Endodermal cell (in vitro differentiated cells): ENCODE data around the gene SLC4A1. TPM values are rescaled to one million over a fixed set of nuclear protein-coding genes. Genes with fewer than 3 reads are reported as not detected.

Experiments
- DNase-seq: peaks from one replicate; pipeline ENCODE4 v3.0.0-alpha.2; 2017
- H3K27ac ChIP-seq: 2 replicates; pipeline ENCODE4 v1.5.1; 2013; ENCODE audit warnings: mild to moderate bottlenecking, low read depth, low read length, moderate library complexity
- H3K27me3 ChIP-seq: 2 replicates; pipeline ENCODE4 v1.6.1; 2013; ENCODE audit warnings: mild to moderate bottlenecking, low read length, moderate library complexity; ENCODE audit not compliant: insufficient read depth, control insufficient read depth, poor library complexity, severe bottlenecking
- H3K36me3 ChIP-seq: 2 replicates; pipeline ENCODE4 v1.7.0; 2013; ENCODE audit warnings: mild to moderate bottlenecking, low read length, moderate library complexity; ENCODE audit not compliant: control insufficient read depth, insufficient read depth
- H3K4me1 ChIP-seq: one replicate; pipeline ENCODE4 v1.7.0; 2013; ENCODE audit warnings: low read length; ENCODE audit not compliant: control insufficient read depth, insufficient read depth
- H3K4me3 ChIP-seq: 2 replicates; pipeline ENCODE4 v1.5.1; 2013; ENCODE audit warnings: mild to moderate bottlenecking, low read length, moderate library complexity
- H3K9ac ChIP-seq: 2 replicates; pipeline ENCODE4 v1.6.1; 2013; ENCODE audit warnings: mild to moderate bottlenecking, low read length, moderate library complexity; ENCODE audit not compliant: poor library complexity, severe bottlenecking; ENCODE audit errors: extremely low read depth
- H3K9me3 ChIP-seq: 2 replicates; pipeline ENCODE4 v1.6.1; 2013; ENCODE audit warnings: mild to moderate bottlenecking, low read length, moderate library complexity; ENCODE audit not compliant: control insufficient read depth
- H3K27ac Mint-ChIP-seq: 2 replicates; pipeline ENCODE4 v1.8.0; 2020; ENCODE audit warnings: mixed read lengths
- H3K27me3 Mint-ChIP-seq: 2 replicates; pipeline ENCODE4 v1.8.0; 2021; ENCODE audit warnings: mild to moderate bottlenecking, mixed read lengths; ENCODE audit not compliant: insufficient read depth
- H3K36me3 Mint-ChIP-seq: 2 replicates; pipeline ENCODE4 v1.8.0; 2020; ENCODE audit warnings: low read depth, mixed read lengths
- H3K4me1 Mint-ChIP-seq: 2 replicates; pipeline ENCODE4 v1.8.0; 2020; ENCODE audit warnings: mixed read lengths
- H3K4me3 Mint-ChIP-seq: 2 replicates; pipeline ENCODE4 v1.8.0; 2020; ENCODE audit warnings: mild to moderate bottlenecking, moderate library complexity, mixed read lengths
- H3K9me3 Mint-ChIP-seq: 2 replicates; pipeline ENCODE4 v1.8.0; 2020; ENCODE audit warnings: mild to moderate bottlenecking, mixed read lengths
- WGBS, 2 experiments: methylation state at CpG; one replicate each; pipeline versions ENCODE4 v1.1.5 to v1.1.7; 2013; ENCODE audit warnings: missing lambda C conversion rate in 2 of 2, mixed read lengths in 1 of 2; ENCODE audit not compliant: insufficient coverage in 1 of 2, insufficient read length in 1 of 2; 5-methylcytosine and 5-hydroxymethylcytosine counted together
- total RNA-seq, 2 donors: library from RNA; stranded (reverse); fragmentation: NEBNext Ultra II Directional in 1 of 2; extraction: Animal tissue kit (Norgen Biotek cat#: 25700) in 1 of 2; gene quantifications; 2 replicates in 1 of 2; 3 replicates in 1 of 2; pipeline ENCODE4 v1.2.1, GENCODE V29; 2021
- TF ChIP-seq, protein P1 (sequence below): fragments of 200-600 bp; sonication (generic); conservative IDR thresholded peaks from 2 replicates; pipeline ENCODE4 v1.5.0; 2021; ENCODE audit warnings: antibody characterized with exemption, mild to moderate bottlenecking

Gene SLC4A1
- total RNA-seq, 2 donors from 2014 or later = 0.04 TPM; not detected in 1

DNA sequence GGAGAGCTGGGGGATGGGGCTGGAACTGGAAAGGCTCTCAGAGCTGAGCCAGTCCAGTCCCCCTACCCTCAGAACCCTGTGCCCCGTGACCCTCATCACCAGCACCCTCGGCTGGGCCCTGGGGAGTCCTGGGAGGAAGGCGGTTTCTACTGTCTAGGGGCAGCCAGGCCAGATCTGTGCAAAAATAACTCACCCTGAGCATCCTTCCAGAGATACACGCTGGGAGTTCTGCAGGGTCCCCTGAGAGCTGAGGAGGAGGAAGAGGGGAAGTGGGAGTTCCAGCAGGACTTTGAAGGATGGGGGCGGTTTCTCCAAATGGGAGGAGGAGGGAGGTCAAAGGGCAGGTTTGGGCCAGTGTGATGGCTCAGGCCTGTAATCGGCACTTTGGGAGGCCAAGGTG is 5.0 kb upstream of the SLC4A1 start:
- no peak overlapping the region for H3K4me3 ChIP-seq
- H3K27ac ChIP-seq = no peak overlapping the region
- H3K27me3 Mint-ChIP-seq = peaks cover 3% of the 10 kb centered on the region
- H3K4me3 Mint-ChIP-seq = no peak overlapping the region
- H3K4me1 Mint-ChIP-seq = peaks cover 17% of the 10 kb centered on the region
- H3K4me1 ChIP-seq = peaks cover 3% of the 10 kb centered on the region
- no peak for DNase-seq
- TF ChIP-seq, protein P1, sequence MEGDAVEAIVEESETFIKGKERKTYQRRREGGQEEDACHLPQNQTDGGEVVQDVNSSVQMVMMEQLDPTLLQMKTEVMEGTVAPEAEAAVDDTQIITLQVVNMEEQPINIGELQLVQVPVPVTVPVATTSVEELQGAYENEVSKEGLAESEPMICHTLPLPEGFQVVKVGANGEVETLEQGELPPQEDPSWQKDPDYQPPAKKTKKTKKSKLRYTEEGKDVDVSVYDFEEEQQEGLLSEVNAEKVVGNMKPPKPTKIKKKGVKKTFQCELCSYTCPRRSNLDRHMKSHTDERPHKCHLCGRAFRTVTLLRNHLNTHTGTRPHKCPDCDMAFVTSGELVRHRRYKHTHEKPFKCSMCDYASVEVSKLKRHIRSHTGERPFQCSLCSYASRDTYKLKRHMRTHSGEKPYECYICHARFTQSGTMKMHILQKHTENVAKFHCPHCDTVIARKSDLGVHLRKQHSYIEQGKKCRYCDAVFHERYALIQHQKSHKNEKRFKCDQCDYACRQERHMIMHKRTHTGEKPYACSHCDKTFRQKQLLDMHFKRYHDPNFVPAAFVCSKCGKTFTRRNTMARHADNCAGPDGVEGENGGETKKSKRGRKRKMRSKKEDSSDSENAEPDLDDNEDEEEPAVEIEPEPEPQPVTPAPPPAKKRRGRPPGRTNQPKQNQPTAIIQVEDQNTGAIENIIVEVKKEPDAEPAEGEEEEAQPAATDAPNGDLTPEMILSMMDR = no peak
- no peaks in the 10 kb centered on the region for H3K36me3 ChIP-seq
- no peaks in the 10 kb centered on the region for H3K9me3 ChIP-seq
- H3K27me3 ChIP-seq = no peaks in the 10 kb centered on the region
- no peaks in the 10 kb centered on the region for H3K36me3 Mint-ChIP-seq
- 82 to 88% methylated on average over 2 to 6 of the region's 6 CpGs for WGBS, 2 experiments
- no peak overlapping the region for H3K9ac ChIP-seq
- no peak overlapping the region for H3K27ac Mint-ChIP-seq
- H3K9me3 Mint-ChIP-seq = no peaks in the 10 kb centered on the region

DNA sequence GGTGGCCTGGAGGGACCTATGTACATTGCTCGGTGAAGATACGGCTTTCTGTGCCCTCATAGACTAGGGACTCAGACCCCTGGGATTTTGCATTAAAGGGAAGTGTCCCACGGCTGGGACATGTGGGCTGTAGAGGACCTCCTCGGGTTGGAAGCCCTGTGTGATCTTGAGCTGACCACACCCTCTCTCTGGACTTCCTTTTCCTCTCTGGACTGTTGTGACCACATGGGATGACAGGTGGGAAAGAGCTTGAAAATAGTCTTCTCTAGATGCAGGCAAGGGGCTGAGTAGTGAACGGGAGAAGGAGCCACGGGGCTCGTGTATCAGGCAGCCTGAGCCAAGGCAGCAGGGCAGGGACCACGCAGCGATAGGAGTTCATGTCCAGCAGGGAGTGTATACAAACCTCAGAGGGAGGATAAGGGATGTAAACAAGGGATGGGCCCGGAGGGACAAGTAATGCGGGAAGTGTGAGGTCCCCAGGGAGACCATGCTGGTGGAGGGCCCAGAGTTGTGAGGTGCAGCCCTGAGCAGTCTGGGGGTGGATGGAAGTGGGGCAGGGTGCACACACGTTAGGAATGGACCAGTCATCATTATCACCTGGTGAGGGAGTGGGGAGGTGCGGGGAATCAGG is 4.5 kb upstream of the SLC4A1 start:
- H3K36me3 ChIP-seq = no peaks in the 10 kb centered on the region
- peaks cover 3% of the 10 kb centered on the region for H3K4me1 ChIP-seq
- DNase-seq = no peak
- no peak overlapping the region for H3K27ac ChIP-seq
- Mint-ChIP-seq H3K27me3 (peaks cover 3% of the 10 kb centered on the region), H3K4me3 (no peak overlapping the region), H3K4me1 (peaks cover 17% of the 10 kb centered on the region), H3K9me3 (no peaks in the 10 kb centered on the region), H3K27ac (no peak overlapping the region), H3K36me3 (no peaks in the 10 kb centered on the region)
- TF ChIP-seq, protein P1 = no peak
- no peaks in the 10 kb centered on the region for H3K27me3 ChIP-seq
- 74 to 87% methylated on average over 9 to 13 of the region's 13 CpGs for WGBS, 2 experiments
- no peak overlapping the region for H3K4me3 ChIP-seq
- H3K9me3 ChIP-seq = no peaks in the 10 kb centered on the region
- no peak overlapping the region for H3K9ac ChIP-seq

DNA sequence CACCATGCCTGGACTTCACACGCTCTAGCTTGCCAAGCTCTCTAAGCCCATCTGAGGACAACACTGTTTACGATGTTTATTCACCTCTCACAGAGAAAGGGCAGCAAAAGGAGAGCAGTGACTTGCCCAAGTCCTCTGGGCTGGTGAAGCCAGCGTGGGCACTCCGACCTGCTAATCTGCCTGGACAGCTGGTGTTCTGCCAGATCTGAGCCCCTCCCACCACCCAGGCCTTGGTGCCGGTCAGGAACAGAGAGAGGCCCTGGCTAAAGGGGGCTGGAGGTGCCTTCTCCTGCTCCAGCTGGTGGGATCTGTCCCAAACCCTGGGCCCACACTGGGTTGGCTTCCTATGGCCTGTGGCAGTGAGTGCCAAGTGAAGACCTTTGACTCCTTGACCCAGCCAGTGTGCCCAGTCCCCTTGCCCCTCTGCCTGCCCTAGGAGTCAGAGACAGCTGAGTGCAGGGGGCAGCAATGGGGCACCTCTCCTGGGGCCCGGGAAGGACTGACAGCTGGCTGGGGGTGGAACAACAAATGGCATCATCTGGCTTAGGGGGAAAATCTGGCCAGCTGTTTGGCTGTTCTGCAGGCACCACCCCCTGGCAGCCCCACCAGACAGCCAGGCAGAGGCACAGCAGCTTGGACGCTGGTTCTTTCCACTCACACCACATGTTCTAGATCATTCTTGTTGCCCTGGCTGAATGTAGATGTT is 1.8 kb upstream of the SLC4A1 start:
- WGBS, 2 experiments = 72 to 88% methylated on average over 2 to 7 of the region's 7 CpGs
- no peak overlapping the region for H3K27ac ChIP-seq
- no peak overlapping the region for H3K4me3 ChIP-seq
- no peaks in the 10 kb centered on the region for H3K27me3 ChIP-seq
- no peak overlapping the region for H3K27ac Mint-ChIP-seq
- no peaks in the 10 kb centered on the region for H3K9me3 ChIP-seq
- no peaks in the 10 kb centered on the region for H3K9me3 Mint-ChIP-seq
- H3K4me1 ChIP-seq = peaks cover 3% of the 10 kb centered on the region
- no peak overlapping the region for H3K4me3 Mint-ChIP-seq
- H3K36me3 Mint-ChIP-seq = no peaks in the 10 kb centered on the region
- no peak overlapping the region for H3K9ac ChIP-seq
- no peak for DNase-seq
- H3K36me3 ChIP-seq = no peaks in the 10 kb centered on the region
- peaks cover 17% of the 10 kb centered on the region for H3K4me1 Mint-ChIP-seq
- TF ChIP-seq, protein P1 = no peak
- H3K27me3 Mint-ChIP-seq = no peaks in the 10 kb centered on the region
